K562 (cell line): Measurements from ENCODE around the gene SDCBP2. TPM values are rescaled to one million over a fixed set of nuclear protein-coding genes. Genes with fewer than 3 reads are reported as not detected.

Experiments used
- BRD9 ChIP-seq: fragments of 450-650 bp; IDR thresholded peaks from 2 replicates; pipeline ENCODE4 v1.6.1; 2018; ENCODE audit warnings: low read depth; ENCODE audit not compliant: partially characterized antibody
- CUX1 ChIP-seq: fragments of 200-800 bp; sonication (Bioruptor generic); IDR thresholded peaks from 2 replicates; pipeline ENCODE4 v1.6.1; 2016; ENCODE audit warnings: missing genetic modification characterization, missing compliant biosample characterization
- FOXJ3 ChIP-seq: sonication (generic); formaldehyde crosslinking; IDR thresholded peaks from 2 replicates; pipeline ENCODE4 v1.4.0; 2020; ENCODE audit warnings: mild to moderate bottlenecking, missing genetic modification reagents
- FOXK1 ChIP-seq: sonication (generic); formaldehyde crosslinking; IDR thresholded peaks from 2 replicates; pipeline ENCODE4 v1.8.0; 2022; ENCODE audit warnings: missing genetic modification reagents, mild to moderate bottlenecking, borderline replicate concordance
- FOXK2 ChIP-seq, 2 experiments: fragments of 450-650 bp; IDR thresholded peaks in 1 of 2; conservative IDR thresholded peaks in 1 of 2; 2 replicates each; pipeline ENCODE4 v1.6.1; 2016; ENCODE audit warnings: low read depth in 2 of 2, mild to moderate bottlenecking in 1 of 2
- KAT8 ChIP-seq: fragments of 450-650 bp; IDR thresholded peaks from 2 replicates; pipeline ENCODE4 v1.6.1; 2016; ENCODE audit warnings: low read depth, mild to moderate bottlenecking
- KDM1A ChIP-seq, 2 experiments: fragments of 450-650 bp; IDR thresholded peaks; 2 replicates each; pipeline ENCODE4 v1.6.1; 2016; ENCODE audit warnings: mild to moderate bottlenecking in 2 of 2
- MCM2 ChIP-seq: fragments of 450-650 bp; IDR thresholded peaks from 2 replicates; pipeline ENCODE4 v1.6.1; 2017; ENCODE audit warnings: low read depth, mild to moderate bottlenecking
- MEIS2 ChIP-seq: fragments of 450-650 bp; IDR thresholded peaks from 2 replicates; pipeline ENCODE4 v1.6.1; 2014; ENCODE audit warnings: mild to moderate bottlenecking; ENCODE audit not compliant: partially characterized antibody
- MXD1 ChIP-seq: fragments of 250-450 bp; sonication (Bioruptor Pico); IDR thresholded peaks from 2 replicates; pipeline ENCODE4 v1.8.0; 2021; ENCODE audit warnings: borderline replicate concordance, mild to moderate bottlenecking, moderate library complexity; ENCODE audit not compliant: poor library complexity, severe bottlenecking
- NCOA1 ChIP-seq: fragments of 450-650 bp; IDR thresholded peaks from 2 replicates; pipeline ENCODE4 v1.6.1; 2016; ENCODE audit warnings: low read depth
- PRMT5 ChIP-seq: sonication (generic); formaldehyde crosslinking; IDR thresholded peaks from 2 replicates; pipeline ENCODE4 v1.5.0; 2020; ENCODE audit warnings: missing genetic modification reagents
- RFX1 ChIP-seq: fragments of 450-650 bp; IDR thresholded peaks from 2 replicates; pipeline ENCODE4 v1.6.1; 2016; ENCODE audit warnings: mild to moderate bottlenecking, moderate library complexity
- ZNF780A ChIP-seq: fragments of 250-450 bp; sonication (Bioruptor Pico); IDR thresholded peaks from 2 replicates; pipeline ENCODE4 v1.5.0; 2021; ENCODE audit warnings: mild to moderate bottlenecking
- ZZZ3 ChIP-seq: fragments of 450-650 bp; IDR thresholded peaks from 2 replicates; pipeline ENCODE4 v1.6.1; 2016; ENCODE audit warnings: antibody characterized with exemption, mild to moderate bottlenecking, moderate library complexity
- polyA plus RNA-seq, 8 experiments: library from polyadenylated mRNA; depleted of rRNA in 4 of 8; stranded (reverse) in 5 of 8; unstranded in 3 of 8; fragments of >200 nt; fragmentation: Nextera tagmentation in 2 of 8; fragmentation: Illumina TruSeq in 1 of 8; extraction: Ambion mirVana in 2 of 8; extraction: Trizol in 1 of 8; gene quantifications; 2 replicates each; pipeline versions ENCODE4 v1.2.1 to v1.2.3, GENCODE V29; 2011 to 2014; ENCODE audit warnings: inconsistent platforms in 1 of 8, missing spikeins in 1 of 8
- total RNA-seq, 7 experiments: library from RNA; depleted of rRNA in 6 of 7; stranded (reverse); fragments of >200 nt in 6 of 7; fragmentation: Illumina TruSeq in 2 of 7; extraction: Trizol in 2 of 7; gene quantifications; 2 replicates each; pipeline versions ENCODE4 v1.2.1 to v1.2.3, GENCODE V29; 2011 to 2021; ENCODE audit warnings: low replicate concordance in 1 of 7
- TF ChIP-seq, protein P1 (sequence below): sonication (generic); formaldehyde crosslinking; IDR thresholded peaks from 2 replicates; pipeline ENCODE4 v1.8.0; 2023; ENCODE audit warnings: missing genetic modification reagents, mild to moderate bottlenecking, borderline replicate concordance

Gene SDCBP2
- total and polyA plus RNA-seq, 9 of the 15 experiments (the other 6 are each of a cell fraction or from before 2014, with no cell fraction given), result 0.06 to 1.2 (median 0.80) TPM

- TF ChIP-seq BRD9 (peak; percentile 71), PRMT5 (no peak), KDM1A (IDR thresholded peaks at IDR 0.05) (no peak; a peak in 1 of 4 replicates), FOXJ3 (CRISPR knock-in tag) (no peak), KAT8 (no peak), RFX1 (peak; percentile 100), ZNF780A (CRISPR knock-in tag) (no peak), FOXK1 (CRISPR knock-in tag) (0 out of 2 replicates have a peak, but pooled peaks have one; percentile 68), NCOA1 (0 out of 2 replicates have a peak, but pooled peaks have one; percentile 34), MXD1 (CRISPR knock-in tag) (peak; percentile 74), MCM2 (no peak), CUX1 (CRISPR knock-in tag) (no peak), ZZZ3 (no peak), FOXK2 (conservative IDR thresholded peaks at IDR 0.05 in 1 of 2, IDR thresholded peaks at IDR 0.05 in 1 of 2; ENCODE audit: low read depth in 2 of 2) (peak; percentile 13 to 19; a peak in 1 of 4 replicates), MEIS2 (peak; percentile 66)
- TF ChIP-seq, protein P1, sequence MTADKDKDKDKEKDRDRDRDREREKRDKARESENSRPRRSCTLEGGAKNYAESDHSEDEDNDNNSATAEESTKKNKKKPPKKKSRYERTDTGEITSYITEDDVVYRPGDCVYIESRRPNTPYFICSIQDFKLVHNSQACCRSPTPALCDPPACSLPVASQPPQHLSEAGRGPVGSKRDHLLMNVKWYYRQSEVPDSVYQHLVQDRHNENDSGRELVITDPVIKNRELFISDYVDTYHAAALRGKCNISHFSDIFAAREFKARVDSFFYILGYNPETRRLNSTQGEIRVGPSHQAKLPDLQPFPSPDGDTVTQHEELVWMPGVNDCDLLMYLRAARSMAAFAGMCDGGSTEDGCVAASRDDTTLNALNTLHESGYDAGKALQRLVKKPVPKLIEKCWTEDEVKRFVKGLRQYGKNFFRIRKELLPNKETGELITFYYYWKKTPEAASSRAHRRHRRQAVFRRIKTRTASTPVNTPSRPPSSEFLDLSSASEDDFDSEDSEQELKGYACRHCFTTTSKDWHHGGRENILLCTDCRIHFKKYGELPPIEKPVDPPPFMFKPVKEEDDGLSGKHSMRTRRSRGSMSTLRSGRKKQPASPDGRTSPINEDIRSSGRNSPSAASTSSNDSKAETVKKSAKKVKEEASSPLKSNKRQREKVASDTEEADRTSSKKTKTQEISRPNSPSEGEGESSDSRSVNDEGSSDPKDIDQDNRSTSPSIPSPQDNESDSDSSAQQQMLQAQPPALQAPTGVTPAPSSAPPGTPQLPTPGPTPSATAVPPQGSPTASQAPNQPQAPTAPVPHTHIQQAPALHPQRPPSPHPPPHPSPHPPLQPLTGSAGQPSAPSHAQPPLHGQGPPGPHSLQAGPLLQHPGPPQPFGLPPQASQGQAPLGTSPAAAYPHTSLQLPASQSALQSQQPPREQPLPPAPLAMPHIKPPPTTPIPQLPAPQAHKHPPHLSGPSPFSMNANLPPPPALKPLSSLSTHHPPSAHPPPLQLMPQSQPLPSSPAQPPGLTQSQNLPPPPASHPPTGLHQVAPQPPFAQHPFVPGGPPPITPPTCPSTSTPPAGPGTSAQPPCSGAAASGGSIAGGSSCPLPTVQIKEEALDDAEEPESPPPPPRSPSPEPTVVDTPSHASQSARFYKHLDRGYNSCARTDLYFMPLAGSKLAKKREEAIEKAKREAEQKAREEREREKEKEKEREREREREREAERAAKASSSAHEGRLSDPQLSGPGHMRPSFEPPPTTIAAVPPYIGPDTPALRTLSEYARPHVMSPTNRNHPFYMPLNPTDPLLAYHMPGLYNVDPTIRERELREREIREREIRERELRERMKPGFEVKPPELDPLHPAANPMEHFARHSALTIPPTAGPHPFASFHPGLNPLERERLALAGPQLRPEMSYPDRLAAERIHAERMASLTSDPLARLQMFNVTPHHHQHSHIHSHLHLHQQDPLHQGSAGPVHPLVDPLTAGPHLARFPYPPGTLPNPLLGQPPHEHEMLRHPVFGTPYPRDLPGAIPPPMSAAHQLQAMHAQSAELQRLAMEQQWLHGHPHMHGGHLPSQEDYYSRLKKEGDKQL (CRISPR knock-in tag), result no peak
These were observed 3.5 kb downstream of the SDCBP2 start (continued) for GRCh38 chr20:1325173-1326030.
